22Rv1 (cell line): ENCODE data around the gene TXN.

ENCODE experiments used
- ZFX ChIP-seq: fragments of 450-650 bp; IDR thresholded peaks from 2 replicates; pipeline ENCODE4 v1.6.1; 2017; ENCODE audit warnings: antibody characterized with exemption, borderline replicate concordance
- TF ChIP-seq, protein P1 (sequence below): fragments of 450-650 bp; IDR thresholded peaks from 2 replicates; pipeline ENCODE4 v1.5.1; 2017; ENCODE audit warnings: mild to moderate bottlenecking

DNA sequence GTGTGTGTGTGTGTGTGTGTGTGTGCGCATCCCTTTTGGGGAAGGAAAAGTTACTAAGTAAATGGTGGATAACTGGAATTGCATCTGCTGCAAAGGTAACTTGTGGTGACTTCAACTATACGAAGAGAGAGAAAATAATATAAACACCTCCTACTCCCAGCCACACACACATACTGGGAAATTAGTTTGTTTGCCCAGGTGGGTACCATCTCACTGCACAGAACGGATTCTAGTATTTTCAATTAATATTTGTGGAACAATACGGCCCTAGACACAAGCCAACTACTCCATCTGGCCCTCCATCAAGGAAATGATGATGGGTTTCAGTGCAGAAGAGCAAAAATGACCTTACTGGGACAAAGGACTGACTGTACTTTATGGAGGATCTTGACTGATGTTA lies 32.2 kb upstream of the TXN start:
- TF ChIP-seq, protein P1, sequence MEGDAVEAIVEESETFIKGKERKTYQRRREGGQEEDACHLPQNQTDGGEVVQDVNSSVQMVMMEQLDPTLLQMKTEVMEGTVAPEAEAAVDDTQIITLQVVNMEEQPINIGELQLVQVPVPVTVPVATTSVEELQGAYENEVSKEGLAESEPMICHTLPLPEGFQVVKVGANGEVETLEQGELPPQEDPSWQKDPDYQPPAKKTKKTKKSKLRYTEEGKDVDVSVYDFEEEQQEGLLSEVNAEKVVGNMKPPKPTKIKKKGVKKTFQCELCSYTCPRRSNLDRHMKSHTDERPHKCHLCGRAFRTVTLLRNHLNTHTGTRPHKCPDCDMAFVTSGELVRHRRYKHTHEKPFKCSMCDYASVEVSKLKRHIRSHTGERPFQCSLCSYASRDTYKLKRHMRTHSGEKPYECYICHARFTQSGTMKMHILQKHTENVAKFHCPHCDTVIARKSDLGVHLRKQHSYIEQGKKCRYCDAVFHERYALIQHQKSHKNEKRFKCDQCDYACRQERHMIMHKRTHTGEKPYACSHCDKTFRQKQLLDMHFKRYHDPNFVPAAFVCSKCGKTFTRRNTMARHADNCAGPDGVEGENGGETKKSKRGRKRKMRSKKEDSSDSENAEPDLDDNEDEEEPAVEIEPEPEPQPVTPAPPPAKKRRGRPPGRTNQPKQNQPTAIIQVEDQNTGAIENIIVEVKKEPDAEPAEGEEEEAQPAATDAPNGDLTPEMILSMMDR: no peak
- no peak for TF ChIP-seq ZFX
